NCI-H2171 (cell line): ENCODE measurements around the gene SLC41A3.

Experiments used
- DNase-seq: peaks from one replicate; lab custom pipeline; 2025; lab: John Stamatoyannopoulos, UW

The SLC41A3 gene

DNA sequence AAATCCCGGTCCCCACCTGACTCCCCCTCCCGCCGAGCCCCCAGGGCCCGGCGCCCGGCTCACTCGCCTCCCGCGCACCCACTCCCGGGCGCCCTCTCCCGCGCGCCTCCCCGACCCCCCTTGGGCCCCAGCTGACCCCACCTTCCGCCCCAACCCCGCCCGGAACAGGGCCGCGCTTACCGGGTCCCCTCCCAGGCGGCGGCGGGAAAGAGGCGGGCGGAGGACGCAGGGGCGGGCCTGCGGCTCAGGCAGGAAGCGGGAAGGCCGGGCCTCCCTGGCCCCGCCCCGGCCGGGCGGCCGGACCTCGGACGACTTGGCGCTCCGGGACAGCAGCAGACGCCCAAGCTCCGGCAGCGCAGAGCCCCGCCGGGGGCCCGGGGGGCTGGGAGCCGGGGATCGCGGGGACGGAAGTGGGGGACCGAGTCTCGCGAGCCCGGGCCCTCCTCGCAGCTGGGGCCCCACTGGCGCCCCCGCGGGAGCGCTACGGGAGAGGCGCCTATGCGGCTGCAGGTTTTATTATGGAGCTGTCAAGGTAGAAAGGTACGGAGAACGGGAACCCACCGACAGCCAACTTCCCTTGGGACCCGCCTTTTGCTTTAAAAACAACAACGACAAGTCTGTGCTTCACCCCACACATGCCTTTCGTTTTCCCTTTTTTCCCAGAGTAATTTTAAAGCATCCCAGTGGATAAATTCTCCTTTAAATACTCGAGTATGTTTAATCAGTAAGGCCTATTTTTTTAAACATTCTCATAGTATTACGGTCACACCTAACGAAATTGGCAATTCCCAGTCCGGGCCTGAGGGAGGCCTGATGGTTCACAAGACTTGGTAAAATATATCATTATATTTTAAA is at the start of gene SLC41A3:
TSS of gene SLC41A3 (minus strand) at position 212 of the 855 bp plus-strand sequence. CDS start 15,905 bp downstream, outside the sequence.
- peak; percentile 89 for DNase-seq

DNA sequence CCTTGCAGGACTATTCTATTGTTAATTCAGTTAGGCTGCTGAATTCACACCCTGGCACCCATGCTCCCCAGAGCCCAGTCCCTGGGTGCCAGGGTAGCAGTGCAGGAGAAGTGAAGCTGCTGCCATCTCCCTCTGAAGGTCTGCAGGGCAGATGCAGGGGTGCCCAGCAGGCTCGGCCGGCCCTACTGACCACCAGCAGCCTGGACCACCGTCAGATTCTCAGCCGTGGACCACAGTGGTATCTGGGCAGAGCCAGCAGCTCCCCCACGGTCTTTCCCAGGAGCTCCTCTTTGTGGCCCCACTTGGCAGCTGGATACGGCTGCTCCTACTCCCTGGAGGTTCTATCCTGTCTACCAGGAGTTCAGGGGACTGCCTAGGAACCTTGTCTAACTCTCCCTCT is 49.7 kb upstream of the SLC41A3 start:
- DNase-seq, result no peak

DNA sequence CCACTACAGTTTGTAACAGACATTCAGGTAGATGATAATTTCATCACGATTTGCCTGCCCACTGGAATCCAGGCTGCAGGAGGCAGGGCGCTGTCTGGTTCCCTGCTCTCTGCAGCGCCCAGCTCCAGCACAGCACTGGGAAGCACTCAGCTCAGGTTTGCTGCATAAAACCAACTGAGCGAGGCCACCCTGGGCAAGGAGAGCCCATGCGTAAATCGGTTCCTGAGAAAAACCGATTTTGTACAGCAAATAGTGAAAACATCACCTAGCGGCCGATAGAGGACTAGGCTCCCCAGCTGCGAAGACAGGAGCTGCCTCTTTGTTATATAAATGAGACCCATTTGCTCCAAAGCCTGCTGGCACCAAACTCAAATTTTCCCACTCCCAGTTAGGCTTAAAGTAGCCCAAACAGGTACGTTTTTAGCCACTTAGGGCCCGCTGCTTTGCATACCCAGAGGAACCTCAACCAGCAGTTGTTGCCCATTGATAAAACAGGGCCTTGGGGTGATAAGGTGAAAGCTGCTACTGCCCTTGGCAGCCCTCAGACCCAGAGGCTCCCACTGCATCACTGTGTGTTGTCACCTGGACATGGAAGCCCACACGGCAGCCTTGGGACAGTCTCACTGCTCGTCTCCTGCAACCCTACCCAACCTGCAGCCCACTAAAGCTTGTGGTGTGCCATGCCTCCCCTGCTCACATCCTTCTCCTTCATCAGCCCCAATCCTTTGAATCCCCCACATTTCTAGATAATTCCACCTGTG is 49.0 kb upstream of the SLC41A3 start:
- DNase-seq, result no peak

DNA sequence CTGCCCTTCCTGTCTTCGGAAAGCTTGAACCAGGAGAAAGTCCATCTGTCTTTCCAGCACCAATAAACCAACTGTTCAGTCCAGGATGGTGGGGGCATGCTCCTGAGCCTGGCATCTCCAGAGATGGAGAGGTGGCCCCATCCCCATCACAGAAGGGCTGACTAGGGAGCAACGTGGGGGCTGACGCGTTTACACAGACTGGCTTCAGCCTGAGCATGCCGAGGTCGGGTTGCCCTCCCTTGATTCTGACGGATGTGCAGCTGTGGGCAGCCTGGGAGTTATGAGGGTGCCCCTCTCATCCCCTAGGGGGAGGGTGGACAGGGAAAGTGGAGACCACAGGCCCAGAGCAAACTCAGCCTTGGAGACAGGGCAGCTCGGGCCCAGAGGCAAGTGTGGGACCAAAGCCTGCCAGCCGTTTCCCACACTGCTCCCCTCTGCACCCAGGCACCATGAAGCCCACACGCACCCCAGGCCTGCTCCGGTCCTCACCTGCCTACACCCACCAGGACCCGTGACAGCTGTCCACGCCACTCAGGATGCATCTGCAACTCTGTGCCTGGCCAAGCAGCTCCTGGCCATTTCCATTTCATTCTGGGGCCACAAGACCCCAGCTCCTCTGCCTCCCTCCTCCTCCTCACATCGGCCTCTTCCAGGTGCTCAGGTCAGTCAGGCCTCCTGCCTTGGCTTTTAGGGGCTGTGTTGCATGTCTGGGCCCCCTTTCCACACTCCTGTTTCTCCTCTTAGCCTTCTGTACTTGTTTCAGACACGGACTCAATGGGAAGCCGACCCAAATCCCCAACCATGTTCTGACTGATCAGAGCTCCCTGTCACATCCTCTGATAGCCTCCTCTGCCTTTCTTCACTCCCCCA is 48.2 kb upstream of the SLC41A3 start:
- no peak for DNase-seq

DNA sequence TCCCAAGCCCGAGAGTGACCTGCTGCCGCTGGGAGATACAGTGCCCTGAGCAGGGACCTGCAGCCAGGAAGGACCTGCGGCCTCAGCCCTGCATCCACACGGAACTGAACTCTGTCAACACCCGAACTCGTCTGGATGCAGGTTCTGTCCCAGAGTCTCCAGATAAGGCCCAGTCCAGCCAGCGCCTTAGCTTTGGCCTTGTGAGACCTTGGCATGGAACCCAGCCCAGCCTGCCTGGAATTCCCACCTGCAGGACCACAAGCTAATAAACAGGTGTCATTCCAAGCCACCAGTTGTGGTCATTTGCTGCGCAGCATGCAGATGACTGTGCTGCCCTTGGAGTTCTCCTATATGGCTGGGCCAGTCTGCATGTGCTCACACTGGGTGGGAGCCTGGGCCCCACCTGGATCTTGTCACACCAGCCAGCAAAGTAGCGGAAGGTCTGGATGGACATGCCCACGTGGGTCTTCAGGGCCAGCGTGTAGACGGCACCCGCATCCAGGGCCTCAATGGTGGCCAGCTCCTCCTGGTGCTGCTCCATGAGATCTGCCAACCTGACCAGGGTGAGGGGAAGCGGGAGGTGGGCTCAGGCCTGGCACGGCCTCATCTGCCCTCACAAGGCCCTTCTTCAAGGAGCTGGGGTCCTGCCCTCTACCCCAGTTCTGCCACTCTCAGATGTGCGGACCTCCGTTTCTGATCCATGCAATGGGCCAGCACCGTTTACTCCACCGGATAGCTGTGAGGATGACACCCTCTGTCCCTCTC is 47.2 kb upstream of the SLC41A3 start:
- no peak for DNase-seq

DNA sequence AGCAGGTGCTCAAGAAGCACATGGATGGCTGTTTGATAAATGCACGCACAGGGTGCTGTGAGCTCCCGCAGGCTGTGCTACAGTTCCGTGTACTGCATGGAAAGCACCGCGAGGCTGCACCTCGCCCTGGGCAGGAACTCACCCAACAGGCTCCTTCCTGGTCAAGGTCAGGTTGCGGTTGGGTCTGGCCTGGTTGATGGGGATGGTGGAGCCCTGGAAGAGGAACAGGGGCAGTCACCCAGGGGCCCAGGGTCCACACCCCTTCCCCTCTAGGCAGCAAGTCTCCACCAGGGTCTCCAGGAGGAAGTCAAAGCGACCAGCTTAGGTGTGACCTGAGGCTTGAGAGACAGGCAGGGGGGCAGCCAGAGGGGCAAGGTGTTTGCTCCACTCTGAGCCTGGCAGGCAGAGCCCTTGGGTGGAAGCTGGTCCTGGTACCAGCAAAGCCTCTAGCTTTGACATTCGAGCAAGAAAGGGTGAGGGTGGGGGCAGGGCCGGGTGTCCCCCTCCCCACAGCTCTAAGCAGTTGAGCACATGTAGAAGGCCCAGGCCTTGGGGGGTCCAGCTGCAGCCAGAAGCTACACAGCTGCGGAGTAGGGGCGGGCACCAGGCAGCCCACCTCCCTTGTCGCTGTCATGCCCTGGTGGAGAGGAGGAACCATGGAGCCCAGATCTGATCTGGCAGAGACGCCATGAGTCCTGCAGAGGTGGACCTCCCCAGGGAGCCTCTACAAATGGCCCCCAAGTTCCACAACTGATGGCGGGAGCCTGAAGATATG is 46.3 kb upstream of the SLC41A3 start:
- no peak for DNase-seq

DNA sequence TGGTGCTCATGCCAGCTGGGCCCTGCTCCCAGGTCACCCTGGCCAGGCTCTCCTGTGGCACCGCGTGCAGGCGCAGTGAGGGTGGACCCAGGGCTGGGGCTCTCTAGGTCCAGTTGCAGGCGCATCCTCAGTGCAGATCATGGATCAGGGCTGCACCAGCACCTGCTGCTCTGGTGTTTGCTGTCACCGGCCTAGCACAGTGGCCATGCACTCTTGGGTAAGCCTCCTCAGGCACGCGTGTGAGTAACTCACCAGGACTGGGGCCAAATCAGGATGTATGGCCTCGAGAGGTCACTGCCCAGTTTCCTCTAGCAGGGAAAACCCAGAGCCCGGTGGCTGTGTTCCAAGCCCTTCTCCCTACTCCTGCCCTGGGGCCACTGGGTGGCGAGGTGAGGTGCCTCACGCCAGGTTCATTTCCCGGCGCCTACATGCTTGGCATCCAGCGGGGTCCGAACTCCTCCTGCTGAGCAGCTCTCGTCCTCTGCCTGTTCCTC is 45.5 kb upstream of the SLC41A3 start:
- no peak for DNase-seq

DNA sequence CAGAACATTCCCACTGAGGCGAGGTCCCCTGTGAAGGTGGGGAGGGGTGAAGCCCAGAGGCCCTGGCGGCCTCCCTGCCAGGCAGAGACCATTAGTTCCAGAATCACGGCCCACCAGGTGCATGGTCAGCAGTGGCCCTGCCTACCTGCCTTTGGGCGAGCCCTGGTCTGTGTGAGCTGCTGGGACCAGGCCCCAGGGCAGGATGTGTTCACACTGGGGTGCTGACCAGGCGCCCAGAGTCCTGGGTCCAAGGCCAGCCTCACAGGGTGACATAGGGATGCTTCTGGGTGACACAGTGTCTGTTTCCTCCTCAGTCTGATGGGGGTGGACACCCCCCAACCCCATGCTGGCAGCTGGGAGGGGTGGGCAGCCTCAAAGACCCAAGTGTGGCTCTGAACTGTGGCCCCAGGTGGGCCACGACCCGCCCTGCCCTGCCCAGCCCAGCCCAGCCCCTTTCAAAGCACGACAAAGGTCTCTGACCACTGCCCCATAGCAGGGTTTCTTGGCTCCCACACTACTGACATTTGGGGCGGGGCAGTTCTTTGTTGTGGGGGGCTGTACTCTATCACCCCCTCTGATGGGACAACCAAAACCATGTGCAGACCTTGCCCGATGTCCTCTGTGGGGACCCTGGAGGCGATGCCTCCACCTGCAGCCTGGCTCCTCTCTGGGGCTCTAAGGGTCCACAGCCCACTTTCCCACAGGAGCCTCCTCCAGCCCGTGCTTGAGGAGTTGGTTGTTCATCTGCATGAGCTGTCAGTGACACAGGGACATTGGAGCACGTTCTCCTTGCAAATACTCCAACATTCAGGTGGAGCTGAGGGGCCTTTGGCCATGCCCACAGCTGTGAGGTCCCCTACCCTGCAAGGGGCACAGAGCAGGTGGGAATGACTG is 44.8 kb upstream of the SLC41A3 start:
- DNase-seq, result no peak

DNA sequence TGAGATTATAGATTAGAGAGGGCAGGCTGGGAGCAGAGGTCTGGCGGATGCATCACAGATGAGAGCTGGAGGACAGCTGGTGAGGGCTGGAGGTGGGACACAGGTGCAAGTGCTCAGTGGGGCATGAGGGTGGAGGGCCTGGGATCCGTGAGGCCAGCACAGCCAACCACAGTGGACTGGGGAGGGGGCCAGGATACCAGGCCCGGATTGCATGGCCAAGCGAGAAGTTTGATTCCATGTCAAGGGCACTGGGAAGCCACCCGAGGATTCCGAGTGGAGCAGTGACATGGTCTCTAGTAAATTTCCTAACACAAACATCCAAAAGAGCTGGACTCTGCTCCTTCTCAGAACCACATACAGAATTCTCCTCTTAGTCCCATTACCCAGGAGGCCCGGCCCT is 44.0 kb upstream of the SLC41A3 start:
- DNase-seq, result no peak

DNA sequence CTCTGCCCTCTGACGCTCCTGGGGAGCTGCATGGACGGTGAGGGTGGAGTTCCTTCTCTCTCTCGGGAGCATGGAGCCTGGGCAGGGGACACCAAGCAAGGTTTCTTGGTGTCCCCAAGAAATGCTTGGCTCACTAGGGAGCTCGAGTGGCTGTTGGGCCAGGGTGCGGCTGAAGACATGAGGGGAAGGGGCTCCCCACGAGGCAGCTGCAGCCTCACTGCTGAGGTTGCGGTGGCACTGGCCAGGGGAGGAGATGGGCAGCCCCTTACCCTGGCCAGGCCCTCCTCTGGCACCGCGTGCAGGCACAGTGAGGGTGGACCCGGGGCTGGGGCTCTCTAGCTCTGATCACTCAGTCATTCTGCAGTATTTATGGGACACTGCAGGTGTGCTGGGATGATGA is 43.5 kb upstream of the SLC41A3 start:
- DNase-seq, result no peak

DNA sequence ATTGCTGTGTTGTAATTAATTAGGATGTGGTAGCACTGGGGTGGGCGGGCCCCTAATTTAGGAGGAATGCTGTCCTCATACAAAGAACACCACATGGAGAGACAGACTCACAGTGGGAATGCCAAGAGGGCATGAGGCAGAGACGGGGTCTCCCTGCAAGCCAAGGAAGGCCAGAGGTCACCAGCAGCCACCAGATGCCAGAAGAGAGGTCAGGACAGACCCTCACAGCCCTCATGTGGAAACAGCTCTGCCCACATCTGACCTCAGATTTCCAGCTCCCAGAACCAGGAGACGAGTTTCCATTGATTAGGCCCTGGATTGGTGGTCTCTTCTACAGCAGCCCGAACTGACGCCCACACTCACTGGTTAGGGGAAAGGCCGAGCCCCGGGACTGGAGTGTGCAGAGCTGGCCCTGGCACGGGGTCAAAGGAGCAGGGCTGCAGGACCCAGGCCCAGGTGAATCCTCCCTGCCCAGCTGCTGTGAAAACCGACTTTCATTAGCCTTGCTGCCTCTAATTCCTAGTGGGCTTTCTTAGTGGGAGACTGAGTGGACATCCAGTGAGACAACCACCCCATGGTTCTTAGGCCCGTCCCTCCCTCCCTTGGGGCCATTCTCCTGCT is 43.0 kb upstream of the SLC41A3 start:
- DNase-seq, result no peak

DNA sequence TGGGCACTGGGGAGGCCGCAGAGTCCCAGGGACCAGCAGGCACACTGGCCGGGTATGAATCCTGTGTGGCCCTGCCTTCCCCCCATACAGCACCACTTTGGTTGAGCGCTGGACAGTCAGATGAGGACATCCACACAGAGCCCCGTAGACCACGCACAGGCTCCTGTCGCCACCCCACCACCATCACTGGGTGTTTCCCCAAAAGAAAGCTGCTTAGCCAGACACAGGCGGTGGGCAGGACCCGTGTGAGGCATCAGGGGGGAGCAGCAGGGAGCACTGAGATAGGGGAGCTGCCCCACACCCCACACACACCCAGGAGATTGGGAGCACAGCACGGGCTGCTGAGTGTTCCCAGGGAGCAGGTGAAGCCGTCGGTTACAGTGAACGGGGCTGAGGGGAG is 42.4 kb upstream of the SLC41A3 start:
- no peak for DNase-seq

DNA sequence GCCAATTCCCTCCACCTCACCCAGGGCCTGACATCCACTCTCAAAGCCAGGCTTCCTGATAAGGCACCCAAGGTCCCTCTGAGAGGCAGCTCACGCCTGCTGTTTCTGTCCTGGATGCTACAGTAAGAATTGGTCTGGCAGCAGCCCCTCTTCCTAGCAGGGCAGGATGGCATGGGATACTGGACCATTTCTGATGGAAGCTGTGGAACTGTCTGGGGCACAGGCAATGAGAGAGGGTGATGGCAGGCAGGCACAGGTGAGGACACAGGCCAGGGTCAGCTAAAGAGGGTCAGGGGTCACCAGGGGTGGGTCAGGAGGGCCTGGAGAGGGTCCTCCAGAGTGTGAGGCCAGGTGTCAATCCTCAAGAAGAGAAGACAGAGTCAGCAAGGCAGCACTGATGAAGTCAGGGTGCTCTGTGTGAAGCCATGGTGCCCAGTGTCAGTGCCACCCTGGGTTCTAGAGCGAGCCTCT is 41.9 kb upstream of the SLC41A3 start:
- DNase-seq, result no peak

DNA sequence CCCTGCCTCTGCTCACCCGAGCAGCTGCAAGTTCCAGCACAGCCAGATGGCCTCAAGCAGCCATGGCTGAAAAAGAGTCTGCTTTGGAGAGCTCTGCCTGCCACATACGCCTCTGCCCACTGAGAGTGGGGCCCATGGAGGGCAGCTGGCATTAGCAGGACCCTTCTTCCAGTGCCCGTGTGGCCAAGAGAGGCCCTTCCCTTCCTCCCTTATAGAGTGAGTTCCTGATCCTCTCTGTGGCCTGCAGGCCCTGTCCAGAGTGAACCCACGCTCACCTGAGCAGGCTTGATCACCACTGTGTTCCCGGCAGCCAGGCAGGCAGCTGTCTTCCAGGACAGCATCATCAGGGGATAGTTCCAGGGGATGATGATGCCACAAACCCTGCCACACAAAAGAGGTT is 41.4 kb upstream of the SLC41A3 start:
- no peak for DNase-seq

DNA sequence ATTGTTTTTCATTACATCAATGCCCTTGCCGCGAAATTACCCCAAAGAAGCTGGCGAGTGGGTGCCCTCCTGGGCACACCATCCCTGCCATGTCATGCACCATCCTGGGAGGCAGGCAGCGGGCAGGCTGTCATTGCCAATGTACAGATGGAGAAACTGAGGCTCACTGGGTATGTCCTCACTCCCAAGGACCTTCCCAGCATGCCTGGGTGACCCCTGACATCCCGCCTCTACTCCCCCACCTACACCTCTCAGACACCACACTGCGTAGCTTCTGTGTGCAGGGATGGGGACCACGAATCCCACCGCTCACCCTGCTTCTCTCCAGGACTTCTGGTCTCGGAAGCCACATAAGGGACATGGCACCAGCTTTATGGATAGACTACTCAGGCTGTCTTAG is 41.0 kb upstream of the SLC41A3 start:
- DNase-seq, result no peak

DNA sequence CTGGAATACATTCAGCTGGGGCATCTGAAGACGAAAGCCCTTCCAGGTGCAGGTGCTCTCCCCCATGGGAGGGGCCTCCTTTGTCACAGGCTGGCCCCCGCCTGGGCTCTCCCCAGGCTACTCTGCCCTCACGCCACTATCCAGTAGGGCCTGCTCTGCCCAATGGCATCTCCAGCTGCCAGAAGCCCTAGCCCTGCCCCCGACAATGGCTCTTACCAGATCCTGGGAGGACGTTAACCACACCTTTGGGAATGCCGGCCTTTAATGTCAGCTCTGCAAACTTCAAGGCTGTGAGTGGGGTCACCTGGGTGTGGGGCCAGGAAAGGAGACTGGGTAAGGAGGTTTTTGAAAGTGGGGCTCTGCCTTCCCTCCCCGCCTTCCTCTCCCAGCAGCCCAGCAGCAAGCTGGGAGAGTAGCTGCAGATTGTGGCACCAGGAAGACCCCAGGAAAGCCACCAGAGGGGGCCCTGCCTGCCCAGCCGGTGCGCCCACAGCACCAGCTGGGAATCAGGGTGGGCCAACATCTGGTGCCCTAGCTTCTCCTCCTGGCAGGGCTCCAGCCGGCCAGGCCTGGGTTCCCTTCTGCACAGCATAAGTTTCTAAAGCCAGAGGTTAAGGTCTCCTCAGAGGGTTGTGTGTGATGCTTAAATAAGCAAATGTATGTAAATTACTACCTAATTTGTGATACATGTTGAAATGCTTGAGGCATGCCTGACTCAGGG is 40.4 kb upstream of the SLC41A3 start:
- DNase-seq, result peak; percentile 67

DNA sequence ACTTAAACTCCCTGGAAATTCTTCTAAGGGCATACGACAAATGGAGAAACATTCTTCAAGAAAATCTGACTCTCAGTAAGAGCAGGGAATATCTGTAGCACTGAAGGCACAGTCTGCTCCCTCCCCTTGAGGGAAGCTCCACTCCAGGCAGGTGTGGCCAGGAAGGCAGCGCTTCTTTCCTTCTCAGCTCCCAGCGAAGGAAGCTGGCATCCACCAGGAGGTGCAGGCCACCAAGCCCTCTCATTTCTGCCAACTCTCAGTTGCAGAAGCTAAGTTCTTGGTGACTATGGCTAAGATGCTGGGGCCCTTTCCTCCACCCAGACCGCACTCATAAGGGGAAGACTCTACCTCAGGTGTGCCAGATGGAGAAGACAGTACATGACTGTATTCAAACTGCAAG is 37.7 kb upstream of the SLC41A3 start:
- no peak for DNase-seq

DNA sequence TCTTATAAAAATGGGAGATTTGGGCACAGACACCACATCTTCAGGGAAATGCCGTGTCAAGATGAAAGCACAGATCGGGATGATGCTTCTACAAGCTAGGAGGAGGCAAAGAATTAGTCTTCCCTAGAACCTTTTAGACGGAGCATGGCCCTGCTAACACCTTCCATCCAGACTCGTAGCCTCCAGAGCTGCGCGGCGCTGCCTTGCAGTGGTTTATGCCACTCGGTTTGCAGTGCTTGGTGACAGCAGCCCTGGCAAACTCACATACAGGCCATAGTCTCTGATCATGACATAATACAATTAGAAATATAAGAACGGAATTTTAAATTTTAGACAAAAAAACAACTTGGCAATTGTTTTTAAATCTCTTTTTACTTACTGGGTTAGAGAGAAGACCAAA is 37.1 kb upstream of the SLC41A3 start:
- DNase-seq, result no peak
